GM18499 (cell line): ENCODE data around the gene PTGIS.
"Not testable (repeated sequence)": the region's sequence is repeated elsewhere in the genome, so short reads cannot be mapped to it uniquely, and the experiment has no call there.

Source experiments
- ATAC-seq: cut with Tn5 transposase; IDR thresholded peaks from one replicate; pipeline ENCODE4 v1.9.1; 2021; ENCODE audit warnings: moderate number of reproducible peaks; ENCODE audit not compliant: insufficient read depth, unreplicated experiment

PTGIS gene

GRCh38 chr20:49581482-49581881 is 13.5 kb upstream of the PTGIS start:
- ATAC-seq = no peak

DNA sequence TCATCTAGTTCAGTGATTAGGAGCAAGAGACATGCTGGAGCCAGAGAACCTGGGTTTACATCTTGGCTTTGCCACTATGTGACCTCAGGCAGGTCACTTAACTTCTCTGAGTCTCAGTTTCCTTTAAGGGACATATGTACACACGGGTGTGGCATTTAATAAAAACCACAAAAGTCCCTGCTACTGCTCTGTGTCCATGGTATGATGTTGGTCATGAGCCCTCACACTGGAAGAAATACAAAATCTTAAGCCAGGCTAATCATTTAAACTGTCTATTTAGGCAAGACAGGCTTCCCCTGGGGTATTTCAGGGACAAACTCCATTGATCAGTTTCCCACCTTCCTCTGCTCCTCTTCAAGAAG is 12.9 kb upstream of the PTGIS start:
- ATAC-seq = no peak

DNA sequence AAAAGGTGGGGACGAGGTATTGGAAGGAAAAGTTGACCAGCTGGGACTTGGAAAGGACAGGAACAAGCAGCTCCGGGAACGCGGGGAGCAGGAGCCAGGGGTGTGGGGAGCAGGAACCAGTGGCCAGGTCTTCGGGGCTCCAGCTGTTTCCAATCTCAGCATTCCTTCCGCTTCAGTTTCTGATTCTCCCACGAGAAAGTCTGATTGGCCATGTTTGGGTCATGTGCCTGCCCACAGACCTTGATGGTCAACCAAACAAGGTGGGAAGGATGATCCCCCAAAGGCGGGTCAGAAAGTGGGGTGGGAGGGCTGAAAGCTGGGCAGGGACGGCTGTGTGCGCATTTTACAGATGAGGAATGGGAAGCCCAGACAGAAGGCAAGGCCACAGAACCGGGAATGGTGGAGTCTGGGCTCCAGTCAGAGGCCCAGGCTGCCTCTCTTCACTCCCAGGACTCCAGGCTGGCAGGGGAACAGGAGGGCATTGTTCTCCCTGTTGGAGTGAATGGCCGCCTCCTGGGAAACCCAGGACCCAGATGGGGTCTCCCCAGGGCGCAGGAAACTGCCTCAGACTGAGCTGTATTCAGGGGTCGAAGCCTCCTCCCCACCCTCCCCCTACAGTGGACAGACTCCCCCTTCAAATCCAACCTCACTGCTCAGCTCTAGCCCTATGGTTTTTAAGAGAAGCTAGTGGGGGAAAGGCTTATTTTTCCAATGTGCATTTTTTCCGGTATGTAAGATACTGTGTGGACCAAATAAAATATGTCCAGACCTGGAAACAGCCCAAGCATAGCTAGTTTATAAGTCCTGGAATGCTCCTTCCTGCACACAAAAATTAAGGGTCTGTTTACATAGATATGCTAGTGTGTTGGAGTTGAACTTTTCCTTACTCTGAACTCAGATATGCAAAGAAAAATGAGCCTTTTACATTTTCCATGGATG is 12.2 kb upstream of the PTGIS start:
- no peak for ATAC-seq

DNA sequence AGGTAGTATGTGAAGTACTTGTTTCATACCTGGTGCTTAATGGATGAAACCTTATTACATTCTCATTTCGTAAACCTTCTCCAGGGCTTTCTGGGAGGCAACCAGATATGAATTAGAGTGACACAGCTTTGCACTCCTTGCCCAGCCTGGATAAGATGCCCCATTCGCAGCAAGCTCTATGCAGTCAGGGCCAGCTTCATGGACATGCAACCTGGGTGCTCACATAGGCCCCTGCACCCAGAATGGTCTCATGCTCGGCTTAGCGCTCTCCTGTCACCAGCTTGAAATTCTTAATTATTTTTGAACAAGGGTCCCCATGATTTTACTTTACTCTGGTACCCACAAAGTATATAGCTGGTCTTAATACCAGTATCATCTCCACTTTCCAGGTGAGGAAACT is 11.3 kb upstream of the PTGIS start:
- no peak for ATAC-seq

GRCh38 chr20:49578436-49578835 is 10.5 kb upstream of the PTGIS start:
- ATAC-seq = no peak

- ATAC-seq = no peak
Measured at GRCh38 chr20:49575551-49576060, 7.7 kb upstream of the PTGIS start.

DNA sequence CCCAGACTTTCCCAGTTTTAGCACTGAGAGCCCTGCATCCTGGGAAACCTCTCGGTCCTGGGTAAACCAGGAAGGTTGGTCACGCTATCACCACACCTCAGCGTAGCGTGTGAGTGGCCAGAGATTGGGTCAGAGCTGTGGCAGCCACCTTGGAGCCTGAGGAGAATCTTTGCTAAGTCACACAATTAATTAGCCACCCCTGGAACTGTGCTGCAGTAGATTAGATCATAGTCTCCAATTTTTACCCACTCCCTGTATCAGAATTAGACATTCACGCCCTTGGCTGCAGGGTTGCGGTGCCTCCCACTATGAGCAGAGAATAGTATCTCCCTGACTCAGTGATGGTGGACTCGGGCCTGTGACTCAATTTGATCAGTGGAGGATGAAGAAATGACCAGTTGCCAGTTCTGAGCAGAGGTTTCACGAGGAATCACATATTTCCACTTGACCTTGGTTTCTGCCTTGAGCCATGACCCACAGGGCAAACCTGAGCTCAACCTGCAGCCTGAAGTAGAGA is 6.0 kb upstream of the PTGIS start:
- no peak for ATAC-seq

DNA sequence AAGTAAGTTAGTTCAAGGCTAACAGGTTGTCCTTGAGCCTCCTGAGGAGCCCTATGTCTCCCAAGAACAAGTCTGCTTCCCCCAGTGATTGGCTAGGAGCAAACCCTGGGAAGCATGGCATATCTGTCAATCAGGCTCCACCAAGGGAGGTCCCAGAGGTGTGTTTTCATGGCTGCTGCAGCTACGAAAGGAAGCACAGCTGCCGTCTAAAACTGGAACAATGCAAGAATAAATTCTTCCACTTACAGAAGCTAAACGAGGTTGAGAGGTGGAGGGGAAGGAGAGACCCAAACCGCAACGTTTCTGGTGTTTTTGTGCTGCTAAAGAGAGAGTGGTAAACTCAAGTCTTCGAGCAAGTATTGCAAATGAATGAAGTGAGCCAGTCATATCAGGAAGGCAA is 4.9 kb upstream of the PTGIS start:
- ATAC-seq = no peak

DNA sequence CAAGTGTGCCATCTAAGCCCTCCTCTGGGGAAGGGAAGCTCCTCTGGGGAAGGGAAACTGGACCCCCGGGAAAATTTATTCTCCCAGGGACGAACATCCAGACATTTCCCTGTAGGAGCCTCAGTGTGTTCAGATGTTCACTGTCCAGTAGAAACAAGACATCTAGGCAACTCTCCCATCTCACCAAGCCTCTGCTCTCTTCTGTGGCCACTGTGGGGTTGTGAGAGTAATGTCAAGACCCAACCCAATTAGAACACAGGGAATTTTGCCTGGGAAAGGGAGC is 3.6 kb upstream of the PTGIS start:
- ATAC-seq = no peak

DNA sequence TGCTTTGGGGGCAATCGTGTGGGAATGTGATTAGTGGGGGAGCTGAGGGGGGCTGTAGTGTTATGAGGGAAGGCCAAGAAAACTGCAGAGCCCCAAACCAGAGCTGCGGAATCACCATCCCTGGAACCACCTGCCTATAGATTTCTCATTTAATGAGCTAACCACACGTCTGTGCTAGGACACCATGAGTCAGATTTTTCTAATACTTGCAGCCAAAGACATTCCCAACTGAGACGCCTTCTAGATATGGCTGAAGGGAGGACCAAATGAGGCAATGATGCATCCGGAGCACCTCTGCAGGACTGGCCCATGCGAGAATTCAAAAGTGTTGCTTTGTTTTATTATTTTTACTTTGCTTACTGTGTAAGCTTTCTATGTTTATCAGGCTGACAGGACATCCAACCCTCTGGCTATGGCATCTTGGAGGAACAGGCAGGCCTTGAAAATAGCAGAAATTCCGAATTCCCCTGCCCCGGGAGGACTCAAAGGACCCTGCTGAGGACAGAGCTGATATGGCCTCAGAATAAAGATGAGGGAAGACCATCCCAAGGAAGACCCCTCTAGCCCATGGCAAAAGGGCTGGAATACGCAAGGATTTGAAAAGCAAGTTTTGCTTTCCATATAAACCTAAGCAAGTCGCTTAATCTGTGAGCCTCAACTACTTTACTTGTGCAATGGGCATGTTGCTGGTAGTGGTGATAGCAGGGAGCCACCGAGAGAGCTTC is 3.1 kb upstream of the PTGIS start:
- ATAC-seq = no peak

- ATAC-seq = no peak
Measured at GRCh38 chr20:49570161-49570827, 2.4 kb upstream of the PTGIS start.

DNA sequence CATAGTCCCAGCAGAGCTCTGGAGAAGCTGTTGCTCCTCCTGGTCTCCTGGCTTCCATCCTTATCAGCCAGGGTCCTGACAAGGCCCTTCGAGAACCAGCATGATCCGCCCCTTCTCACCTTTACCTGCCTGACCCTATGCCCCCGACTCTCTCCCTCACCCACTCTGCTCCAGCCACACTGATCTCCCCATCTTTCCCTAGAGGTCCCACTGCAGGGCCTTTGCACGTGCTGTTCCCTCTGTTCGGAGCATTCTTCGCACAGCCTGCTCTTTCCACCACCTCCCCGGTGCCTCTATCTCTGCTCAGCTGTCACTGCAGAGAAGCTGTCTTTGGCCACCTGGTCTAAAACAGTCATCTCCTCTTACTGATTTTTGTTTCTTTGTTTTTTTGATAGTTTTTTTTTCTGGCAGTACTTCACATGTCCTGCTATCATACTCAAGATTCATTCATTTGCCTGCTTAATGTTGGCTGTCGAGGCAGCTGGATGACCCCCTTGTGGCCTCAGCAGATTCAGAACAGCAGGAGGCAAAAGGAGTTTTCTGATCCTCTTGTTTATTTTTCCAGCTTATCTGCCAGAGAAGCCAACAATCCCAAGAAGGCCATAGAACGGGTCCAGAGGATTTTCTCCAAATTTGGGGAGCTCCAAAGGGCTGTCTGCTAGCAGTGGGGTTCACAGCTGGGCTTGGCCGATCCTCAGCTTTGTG is 1.6 kb upstream of the PTGIS start:
- ATAC-seq = no peak

- ATAC-seq = no peak
Measured at GRCh38 chr20:49568278-49569151, 578 bp upstream of the PTGIS start.

DNA sequence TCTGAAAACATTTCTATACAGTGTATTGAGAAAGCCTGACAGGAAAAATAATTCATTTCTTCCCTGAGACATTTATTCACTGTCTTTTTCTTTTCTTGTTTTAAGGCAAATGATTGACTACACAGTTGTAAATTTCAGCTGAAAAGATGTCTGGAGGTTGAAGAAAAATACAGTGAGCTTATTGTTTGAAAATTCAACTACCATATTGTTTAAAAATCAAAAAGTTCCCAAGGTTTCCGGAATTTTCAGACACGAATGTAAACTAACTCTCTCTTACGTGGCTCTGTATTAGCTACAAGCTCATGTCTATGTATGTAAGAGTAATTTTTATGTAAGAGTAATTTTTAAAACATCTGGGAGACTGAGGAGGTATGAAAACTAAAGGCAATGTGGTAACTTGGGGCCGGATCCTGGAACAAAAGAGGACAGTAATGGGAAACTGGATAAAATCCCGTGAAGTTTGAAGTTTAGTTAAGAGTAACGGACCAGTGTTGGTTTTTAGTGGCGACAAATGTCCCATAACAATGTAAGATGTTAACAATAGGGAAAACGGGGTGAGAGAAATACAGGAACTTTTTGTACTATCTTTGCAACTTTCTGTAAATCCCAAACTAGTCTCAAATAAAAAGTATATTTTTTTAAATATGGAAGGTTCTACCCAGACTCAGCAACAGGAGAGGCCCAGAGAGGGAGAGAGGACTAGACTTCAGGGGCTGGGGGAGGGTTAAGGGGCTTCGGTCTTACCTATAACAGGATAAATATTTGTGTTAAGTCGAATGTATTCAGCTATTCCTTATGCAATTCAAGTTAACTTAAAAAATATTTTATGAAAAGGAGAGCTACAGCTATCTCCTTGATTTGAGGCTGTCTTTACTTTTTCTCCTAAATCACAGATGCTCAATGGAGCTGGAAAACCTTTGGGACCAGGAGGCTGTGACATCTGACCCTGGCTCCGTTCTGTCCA is 1.3 kb downstream of the PTGIS start:
- no peak for ATAC-seq

- not testable (repeated sequence) for ATAC-seq
Measured at GRCh38 chr20:49564991-49565390, 2.9 kb downstream of the PTGIS start.

- no peak for ATAC-seq
Measured at GRCh38 chr20:49563015-49563980, 4.6 kb downstream of the PTGIS start.
